Fibroblast of lung (primary cell): ENCODE results near the gene MPC2. TPM values are rescaled to one million over a fixed set of nuclear protein-coding genes. Genes with fewer than 3 reads are reported as not detected.
A peak's percentile ranks its signal among the peaks of the same experiment; 100 is the strongest.

Experiments
- DNase-seq, 2 donors: peaks; one replicate each; pipeline versions ENCODE4 v3.0.0 to v3.0.0-alpha.2; 2010; ENCODE audit warnings: low read depth in 2 of 2
- H2AFZ ChIP-seq: 2 replicates; pipeline ENCODE4 v1.5.1; 2012; ENCODE audit warnings: low read length, control low read depth, inconsistent platforms
- H3K27ac ChIP-seq: 2 replicates; pipeline ENCODE4 v1.5.1; 2011; ENCODE audit warnings: low read length, control low read depth; ENCODE audit not compliant: insufficient read depth
- H3K27me3 ChIP-seq: 2 replicates; pipeline ENCODE4 v1.5.1; 2011; ENCODE audit warnings: mild to moderate bottlenecking, low read length; ENCODE audit not compliant: control insufficient read depth, insufficient read depth
- H3K36me3 ChIP-seq: 2 replicates; pipeline ENCODE4 v1.5.1; 2011; ENCODE audit warnings: low read length; ENCODE audit not compliant: control insufficient read depth, insufficient read depth
- H3K4me1 ChIP-seq: 2 replicates; pipeline ENCODE4 v1.5.1; 2011; ENCODE audit warnings: low read length; ENCODE audit not compliant: control insufficient read depth, insufficient read depth; ENCODE audit errors: extremely low read depth
- H3K4me2 ChIP-seq: 2 replicates; pipeline ENCODE4 v1.5.1; 2011; ENCODE audit warnings: low read length, control low read depth; ENCODE audit not compliant: insufficient read depth; ENCODE audit errors: extremely low read depth
- H3K4me3 ChIP-seq, 4 experiments: fragments of 200-600 bp in 1 of 4; sonication (generic) in 1 of 4; replicated peaks in 1 of 4; 2 replicates each; pipeline ENCODE4 v1.5.1; 2011 to 2016; ENCODE audit warnings: low read length in 4 of 4, low read depth in 3 of 4, mild to moderate bottlenecking in 3 of 4, control low read depth in 2 of 4, inconsistent platforms in 1 of 4, mixed read lengths in 1 of 4; ENCODE audit not compliant: insufficient read depth in 1 of 4; ENCODE audit errors: control extremely low read depth in 1 of 4
- H3K79me2 ChIP-seq: 2 replicates; pipeline ENCODE4 v1.5.1; 2012; ENCODE audit warnings: mild to moderate bottlenecking, low read length, inconsistent platforms; ENCODE audit not compliant: control insufficient read depth, insufficient read depth
- H3K9ac ChIP-seq: 2 replicates; pipeline ENCODE4 v1.5.1; 2011; ENCODE audit warnings: mild to moderate bottlenecking, low read length, control low read depth; ENCODE audit not compliant: insufficient read depth
- H3K9me3 ChIP-seq: 2 replicates; pipeline ENCODE4 v1.5.1; 2012; ENCODE audit warnings: low read depth, low read length; ENCODE audit not compliant: control insufficient read depth, insufficient read depth
- H4K20me1 ChIP-seq: 2 replicates; pipeline ENCODE4 v1.5.1; 2011; ENCODE audit warnings: low read length; ENCODE audit not compliant: control insufficient read depth, insufficient read depth; ENCODE audit errors: extremely low read depth
- CTCF ChIP-seq, 2 donors: IDR thresholded peaks in 1 of 2; conservative IDR thresholded peaks in 1 of 2; 1 replicate in 1 of 2; 2 replicates in 1 of 2; pipeline ENCODE4 v1.5.1; 2011 to 2012; ENCODE audit warnings: low read length in 2 of 2, control low read depth in 1 of 2, inconsistent platforms in 1 of 2, low read depth in 1 of 2, mild to moderate bottlenecking in 1 of 2
- EZH2 ChIP-seq: IDR thresholded peaks from 2 replicates; pipeline ENCODE4 v1.5.1; 2012; ENCODE audit warnings: low read length, control low read depth, mild to moderate bottlenecking; ENCODE audit errors: missing control alignments
- polyA plus RNA-seq, 2 donors: library from polyadenylated mRNA; depleted of rRNA in 1 of 2; stranded (reverse) in 1 of 2; unstranded in 1 of 2; fragments of >200 nt; gene quantifications; 2 replicates each; pipeline ENCODE4 v1.2.1, GENCODE V29; 2011 to 2012; ENCODE audit warnings: missing spikeins in 1 of 2
- total RNA-seq: library from RNA; depleted of rRNA; stranded (reverse); fragments of >200 nt; gene quantifications from 2 replicates; pipeline ENCODE4 v1.2.1, GENCODE V29; 2014

The MPC2 gene
- total and polyA plus RNA-seq, 2 donors (not counting 1 experiment from before 2014, with no cell fraction given): 35.2 to 58.7 TPM

DNA sequence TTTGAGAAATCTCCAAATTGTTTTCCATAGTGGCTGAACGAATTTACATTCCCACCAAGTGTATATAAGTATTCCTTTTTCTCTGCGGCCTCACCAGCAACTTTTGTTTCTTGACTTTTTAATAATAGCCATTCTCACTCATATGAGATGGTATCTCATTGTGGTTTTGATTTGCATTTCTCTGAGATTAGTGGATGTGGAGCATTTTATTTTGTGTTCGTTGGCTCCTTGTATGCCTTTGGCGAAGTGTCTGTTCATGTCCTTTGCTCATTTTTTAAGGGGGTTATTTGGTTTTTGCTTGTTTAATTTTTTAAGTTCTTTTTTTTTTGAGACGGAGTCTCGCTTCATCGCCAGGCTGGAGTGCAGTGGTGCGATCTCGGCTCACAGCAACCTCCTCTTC, 45.1 kb upstream of the MPC2 start:
- Histone ChIP-seq H3K27ac (no peak overlapping the region), H3K4me1 (no peaks in the 10 kb centered on the region), H4K20me1 (no peaks in the 10 kb centered on the region), H3K4me3 (no peak overlapping the region), H3K4me2 (no peak overlapping the region), H3K9me3 (no peaks in the 10 kb centered on the region), H3K36me3 (no peaks in the 10 kb centered on the region), H3K9ac (no peak overlapping the region), H3K79me2 (peaks cover 13% of the 10 kb centered on the region), H2AFZ (no peak overlapping the region), H3K27me3 (no peaks in the 10 kb centered on the region)
- peak in 1 of 2 donors; percentile 88 for DNase-seq
- TF ChIP-seq CTCF (conservative IDR thresholded peaks at IDR 0.05 in 1 of 2, IDR thresholded peaks at IDR 0.05 in 1 of 2; ENCODE audit: low read depth in 1 of 2, low read length in 2 of 2) (no peak), EZH2 (no peak)

DNA sequence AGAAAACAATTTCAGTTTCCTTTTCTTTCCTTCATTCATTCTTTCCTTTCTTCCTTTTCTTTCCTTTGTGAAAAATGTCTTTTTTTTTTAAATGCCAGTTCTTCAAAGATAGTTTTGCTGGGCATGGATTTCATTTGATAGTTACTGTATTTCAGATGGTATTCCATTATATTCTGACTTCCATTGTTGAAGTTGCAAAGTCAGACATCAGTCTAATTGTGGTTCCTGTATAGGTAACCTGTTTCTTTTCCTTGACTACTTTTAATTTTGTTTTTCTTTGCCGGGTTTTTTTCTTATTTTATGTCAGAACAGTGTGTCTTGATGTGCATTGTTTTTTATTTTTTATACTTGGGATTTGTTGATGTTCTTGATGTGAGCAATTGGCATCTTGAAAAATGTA, 40.4 kb upstream of the MPC2 start:
- no peaks in the 10 kb centered on the region for H3K27me3 ChIP-seq
- no peak for TF ChIP-seq CTCF (conservative IDR thresholded peaks at IDR 0.05 in 1 of 2, IDR thresholded peaks at IDR 0.05 in 1 of 2; ENCODE audit: low read depth in 1 of 2, low read length in 2 of 2)
- no peak for TF ChIP-seq EZH2
- no peaks in the 10 kb centered on the region for H3K9me3 ChIP-seq
- no peak overlapping the region for H3K27ac ChIP-seq
- peaks cover 6% of the 10 kb centered on the region for H3K79me2 ChIP-seq
- H3K4me3 ChIP-seq: no peak overlapping the region
- H4K20me1 ChIP-seq: no peaks in the 10 kb centered on the region
- no peaks in the 10 kb centered on the region for H3K36me3 ChIP-seq
- H3K9ac ChIP-seq: no peak overlapping the region
- H3K4me1 ChIP-seq: no peaks in the 10 kb centered on the region
- no peak for DNase-seq
- no peak overlapping the region for H2AFZ ChIP-seq
- H3K4me2 ChIP-seq: no peak overlapping the region

DNA sequence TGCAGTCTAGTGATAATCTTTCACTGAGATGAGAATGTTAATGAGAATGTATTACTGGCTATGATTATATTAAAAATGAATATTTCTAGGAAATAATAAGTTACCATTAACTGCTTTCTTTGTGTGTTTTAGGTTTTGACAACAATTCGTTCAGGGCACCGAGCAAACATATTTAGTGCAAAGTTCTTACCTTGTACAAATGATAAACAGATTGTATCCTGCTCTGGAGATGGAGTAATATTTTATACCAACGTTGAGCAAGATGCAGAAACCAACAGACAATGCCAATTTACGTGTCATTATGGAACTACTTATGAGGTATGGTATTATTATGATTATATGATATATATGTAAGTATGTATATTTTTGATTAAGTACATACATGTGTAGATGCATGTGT, 37.8 kb upstream of the MPC2 start:
- TF ChIP-seq CTCF (conservative IDR thresholded peaks at IDR 0.05 in 1 of 2, IDR thresholded peaks at IDR 0.05 in 1 of 2; ENCODE audit: low read depth in 1 of 2, low read length in 2 of 2) (no peak), EZH2 (no peak)
- Histone ChIP-seq H3K4me3 (no peak overlapping the region), H4K20me1 (no peaks in the 10 kb centered on the region), H3K27ac (no peak overlapping the region), H3K4me2 (no peak overlapping the region), H3K79me2 (peaks cover 2% of the 10 kb centered on the region), H3K27me3 (no peaks in the 10 kb centered on the region), H3K9ac (no peak overlapping the region), H3K9me3 (no peaks in the 10 kb centered on the region), H3K4me1 (no peaks in the 10 kb centered on the region), H3K36me3 (no peaks in the 10 kb centered on the region), H2AFZ (no peak overlapping the region)
- DNase-seq: no peak
